ENCODE data around the gene FA2H.

The FA2H gene

GRCh38 chr16:74709441-74709877 is 65.2 kb downstream of the FA2H start:
- ChIA-PET POLR2A (no interaction called here), CTCF (interaction anchor here (0.8 to 6.9 kb wide), 11 partner anchors 9 to 226 kb away, joined by 3 to 98 read pairs (median 5); partner anchors contain the start of gene MLKL)
- no peak overlapping the region for H3K4me3 ChIP-seq (ENCODE audit: control insufficient read depth in 1 of 7, extremely low read depth in 1 of 7, insufficient read depth in 4 of 7, low read depth in 2 of 7, low read length in 6 of 7)
- peak; percentile 77 to 85 (median 77) for DNase-seq
- H3K27me3 ChIP-seq (replicated peaks in 2 of 5; ENCODE audit: control insufficient read depth in 4 of 5, insufficient read depth in 5 of 5, low read length in 4 of 5) = no peaks in the 10 kb centered on the region
- H3K36me3 ChIP-seq (ENCODE audit: control insufficient read depth in 4 of 4, insufficient read depth in 4 of 4, low read length in 3 of 4) = no peaks in the 10 kb centered on the region
- no peak overlapping the region for H3K27ac ChIP-seq (ENCODE audit: insufficient read depth in 1 of 2, low read depth in 1 of 2, low read length in 2 of 2, poor library complexity in 1 of 2, severe bottlenecking in 2 of 2)
- WGBS (ENCODE audit: insufficient coverage) = 4% methylated on average over 6 of the region's 6 CpGs
- peaks cover 0 to 4% (median 0%) of the 10 kb centered on the region in 4 experiments for H3K4me1 ChIP-seq (ENCODE audit: control extremely low read depth in 1 of 4, control insufficient read depth in 4 of 4, insufficient read depth in 4 of 4, low read length in 3 of 4)
- H3K9me3 ChIP-seq (ENCODE audit: control extremely low read depth in 1 of 5, control insufficient read depth in 4 of 5, insufficient read depth in 2 of 5, low read depth in 1 of 5, low read length in 4 of 5) = no peaks in the 10 kb centered on the region

DNA sequence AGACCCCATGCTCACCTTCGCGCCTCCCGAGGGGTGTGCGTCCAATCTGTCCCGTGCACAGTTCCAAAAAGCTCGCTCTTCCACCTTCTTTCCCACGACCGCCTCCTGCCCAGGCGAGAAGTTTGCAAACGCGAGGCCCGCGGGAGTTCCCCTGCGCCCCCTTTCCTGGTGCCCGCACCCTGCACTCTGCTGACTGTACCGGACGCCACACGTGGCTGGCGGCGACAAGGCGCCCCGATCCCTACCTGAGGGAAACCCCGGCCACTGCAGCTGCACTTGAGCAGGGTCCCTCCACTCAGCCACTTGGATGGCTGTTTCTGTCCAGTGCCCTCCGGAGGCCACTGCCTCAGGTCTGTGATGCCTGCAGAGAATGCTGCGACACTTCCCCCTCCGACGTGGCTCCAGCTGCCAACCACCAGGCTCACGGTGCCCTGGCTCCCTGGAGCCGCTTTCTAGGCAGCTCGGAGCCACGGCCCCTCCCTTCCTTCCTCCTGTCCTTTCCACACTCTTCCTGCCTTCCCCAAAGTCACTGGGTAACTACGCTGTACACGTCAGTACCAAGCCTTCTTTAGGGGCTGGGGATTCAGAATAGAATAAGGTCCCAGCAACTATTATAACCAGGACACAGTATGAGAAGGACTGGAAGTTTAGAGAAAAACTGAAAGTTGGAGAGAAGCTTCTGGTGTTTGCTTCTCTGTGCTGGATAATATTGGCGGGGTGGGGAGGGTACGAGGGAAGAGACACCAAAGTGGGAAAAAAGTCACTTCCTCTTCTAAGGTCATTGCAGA is 74.0 kb downstream of the FA2H start, which contains the start of gene MLKL:
MLKL (minus strand) TSS at position 425 of the 788 bp plus-strand sequence. CDS start 5,105 bp downstream, outside the sequence.
- ChIA-PET CTCF (interaction anchor here (0.6 to 4.9 kb wide), 6 partner anchors 10 to 568 kb away, joined by 3 to 22 read pairs (median 4); partner anchors contain the start of gene RFWD3), POLR2A (interaction anchor here (0.5 to 1.2 kb wide), 6 partner anchors 11 to 611 kb away, joined by 3 to 7 read pairs (median 4); no protein-coding TSS in a partner anchor)
- WGBS (ENCODE audit: insufficient coverage) = 0% methylated on average over 32 of the region's 35 CpGs
- Histone ChIP-seq H3K4me3 (ENCODE audit: control insufficient read depth in 1 of 7, extremely low read depth in 1 of 7, insufficient read depth in 4 of 7, low read depth in 2 of 7, low read length in 6 of 7) (peak within 1 kb of the TSS; percentile 55 to 97 (median 86)), H3K4me1 (ENCODE audit: control extremely low read depth in 1 of 4, control insufficient read depth in 4 of 4, insufficient read depth in 4 of 4, low read length in 3 of 4) (peaks cover 14 to 46% (median 33%) of the 10 kb centered on the region in 4 experiments), H3K27ac (ENCODE audit: insufficient read depth in 1 of 2, low read depth in 1 of 2, low read length in 2 of 2, poor library complexity in 1 of 2, severe bottlenecking in 2 of 2) (peak within 1 kb of the TSS; percentile 74 to 86), H3K36me3 (ENCODE audit: control insufficient read depth in 4 of 4, insufficient read depth in 4 of 4, low read length in 3 of 4) (peaks cover 0 to 5% (median 0%) of the 10 kb centered on the region in 4 experiments), H3K27me3 (replicated peaks in 2 of 5; ENCODE audit: control insufficient read depth in 4 of 5, insufficient read depth in 5 of 5, low read length in 4 of 5) (no peaks in the 10 kb centered on the region), H3K9me3 (ENCODE audit: control extremely low read depth in 1 of 5, control insufficient read depth in 4 of 5, insufficient read depth in 2 of 5, low read depth in 1 of 5, low read length in 4 of 5) (no peaks in the 10 kb centered on the region)
- DNase-seq = peak; percentile 64 to 90 (median 84)

DNA sequence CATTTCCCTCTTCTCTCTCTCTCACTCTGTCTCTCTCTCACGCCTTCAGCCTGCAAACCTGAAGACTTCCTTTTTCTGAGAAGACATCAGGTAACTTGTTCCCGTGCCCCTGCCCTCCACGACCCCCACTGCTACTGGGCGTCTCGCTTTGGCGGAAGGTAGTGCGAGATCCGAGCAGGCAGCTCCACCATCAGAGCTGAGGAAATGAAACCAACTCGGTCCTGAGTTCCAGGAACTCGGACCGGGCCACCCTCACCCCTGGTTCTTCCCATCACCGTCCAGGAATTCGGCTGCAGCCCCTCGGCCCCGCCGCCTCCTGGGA is 74.5 kb downstream of the FA2H start:
- ChIA-PET POLR2A (interaction anchor here (1.2 kb wide), 1 partner anchor 12 kb away, joined by 4 read pairs; no protein-coding TSS in a partner anchor), CTCF (interaction anchor here (0.6 to 4.9 kb wide), 3 partner anchors 11 to 569 kb away, joined by 3 to 22 read pairs (median 12); no protein-coding TSS in a partner anchor)
- Histone ChIP-seq H3K4me3 (ENCODE audit: control insufficient read depth in 1 of 7, extremely low read depth in 1 of 7, insufficient read depth in 4 of 7, low read depth in 2 of 7, low read length in 6 of 7) (peak overlapping the region; percentile 55 to 97 (median 86)), H3K27ac (ENCODE audit: insufficient read depth in 1 of 2, low read depth in 1 of 2, low read length in 2 of 2, poor library complexity in 1 of 2, severe bottlenecking in 2 of 2) (peak overlapping the region; percentile 64 to 86), H3K27me3 (replicated peaks in 2 of 5; ENCODE audit: control insufficient read depth in 4 of 5, insufficient read depth in 5 of 5, low read length in 4 of 5) (no peaks in the 10 kb centered on the region), H3K9me3 (ENCODE audit: control extremely low read depth in 1 of 5, control insufficient read depth in 4 of 5, insufficient read depth in 2 of 5, low read depth in 1 of 5, low read length in 4 of 5) (no peaks in the 10 kb centered on the region), H3K4me1 (ENCODE audit: control extremely low read depth in 1 of 4, control insufficient read depth in 4 of 4, insufficient read depth in 4 of 4, low read length in 3 of 4) (peaks cover 14 to 46% (median 33%) of the 10 kb centered on the region in 4 experiments), H3K36me3 (ENCODE audit: control insufficient read depth in 4 of 4, insufficient read depth in 4 of 4, low read length in 3 of 4) (peaks cover 2 to 10% (median 4%) of the 10 kb centered on the region in 4 experiments)
- WGBS (ENCODE audit: insufficient coverage) = 0% methylated on average over 16 of the region's 16 CpGs
- peak in 2 of 3 donors; percentile 48 to 59 for DNase-seq

DNA sequence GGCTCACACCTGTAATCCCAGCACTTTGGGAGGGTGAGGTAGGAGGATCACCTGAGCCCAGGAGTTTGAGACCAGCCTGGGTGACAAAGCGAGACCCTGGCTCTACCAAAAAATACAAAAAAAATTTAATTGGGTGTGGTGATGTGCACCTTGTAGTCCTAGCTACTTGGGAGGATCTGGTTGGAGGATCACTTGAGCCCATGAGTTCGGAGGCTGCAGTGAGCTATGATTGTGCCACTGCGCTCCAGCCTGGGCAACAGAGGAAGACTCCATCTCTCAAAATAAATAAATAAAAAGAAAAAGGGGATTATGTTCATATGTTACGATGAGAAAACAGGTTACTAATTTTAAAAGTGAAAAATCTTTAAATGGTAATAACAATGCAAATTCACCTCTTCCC is 75.0 kb downstream of the FA2H start:
- ChIA-PET POLR2A (no interaction called here), CTCF (interaction anchor here (0.7 to 4.9 kb wide), 2 partner anchors 9 to 11 kb away, joined by 4 to 22 read pairs; no protein-coding TSS in a partner anchor)
- Histone ChIP-seq H3K27me3 (replicated peaks in 2 of 5; ENCODE audit: control insufficient read depth in 4 of 5, insufficient read depth in 5 of 5, low read length in 4 of 5) (no peaks in the 10 kb centered on the region), H3K36me3 (ENCODE audit: control insufficient read depth in 4 of 4, insufficient read depth in 4 of 4, low read length in 3 of 4) (peaks cover 2 to 11% (median 6%) of the 10 kb centered on the region in 4 experiments), H3K4me3 (ENCODE audit: control insufficient read depth in 1 of 7, extremely low read depth in 1 of 7, insufficient read depth in 4 of 7, low read depth in 2 of 7, low read length in 6 of 7) (peak overlapping the region in 6 of 7 experiments; percentile 80 to 97 (median 88)), H3K4me1 (ENCODE audit: control extremely low read depth in 1 of 4, control insufficient read depth in 4 of 4, insufficient read depth in 4 of 4, low read length in 3 of 4) (peaks cover 14 to 46% (median 33%) of the 10 kb centered on the region in 4 experiments), H3K27ac (ENCODE audit: insufficient read depth in 1 of 2, low read depth in 1 of 2, low read length in 2 of 2, poor library complexity in 1 of 2, severe bottlenecking in 2 of 2) (peak overlapping the region; percentile 64 to 86), H3K9me3 (ENCODE audit: control extremely low read depth in 1 of 5, control insufficient read depth in 4 of 5, insufficient read depth in 2 of 5, low read depth in 1 of 5, low read length in 4 of 5) (no peaks in the 10 kb centered on the region)
- no peak for DNase-seq
- WGBS (ENCODE audit: insufficient coverage) = no CpG with 5 or more reads among the region's 4 CpGs

DNA sequence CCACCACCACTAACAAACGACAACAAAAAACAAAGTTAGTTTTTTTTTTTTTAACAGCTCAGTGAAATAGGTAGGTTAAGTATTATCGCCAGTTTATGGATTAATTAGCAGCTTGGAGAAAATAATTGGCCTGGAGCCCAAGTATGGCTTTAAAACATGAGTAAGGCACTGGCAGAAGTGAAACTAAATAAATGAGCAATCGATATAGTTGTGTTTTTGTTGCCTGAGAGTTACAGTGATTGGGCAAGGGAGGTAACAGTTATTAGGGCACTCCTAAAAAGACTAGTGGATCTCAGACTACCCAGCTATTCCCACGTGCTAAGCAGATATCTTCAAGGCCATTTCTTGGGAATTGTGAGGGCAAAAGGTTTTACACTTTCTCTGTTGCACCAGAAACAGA is 76.4 kb downstream of the FA2H start:
- POLR2A ChIA-PET = no interaction called here
- DNase-seq = no peak
- 51% methylated on average over 2 of the region's 4 CpGs for WGBS (ENCODE audit: insufficient coverage)
- H3K27me3 ChIP-seq (replicated peaks in 2 of 5; ENCODE audit: control insufficient read depth in 4 of 5, insufficient read depth in 5 of 5, low read length in 4 of 5) = no peaks in the 10 kb centered on the region
- no peaks in the 10 kb centered on the region for H3K9me3 ChIP-seq (ENCODE audit: control extremely low read depth in 1 of 5, control insufficient read depth in 4 of 5, insufficient read depth in 2 of 5, low read depth in 1 of 5, low read length in 4 of 5)
- H3K4me1 ChIP-seq (ENCODE audit: control extremely low read depth in 1 of 4, control insufficient read depth in 4 of 4, insufficient read depth in 4 of 4, low read length in 3 of 4) = peaks cover 14 to 46% (median 33%) of the 10 kb centered on the region in 4 experiments
- CTCF ChIA-PET = interaction anchor here (0.8 to 4.9 kb wide), 2 partner anchors 13 to 165 kb away, joined by 3 to 22 read pairs; no protein-coding TSS in a partner anchor
- peak overlapping the region in 4 of 7 experiments; percentile 5 to 84 (median 46) for H3K4me3 ChIP-seq (ENCODE audit: control insufficient read depth in 1 of 7, extremely low read depth in 1 of 7, insufficient read depth in 4 of 7, low read depth in 2 of 7, low read length in 6 of 7)
- peaks cover 2 to 19% (median 11%) of the 10 kb centered on the region in 4 experiments for H3K36me3 ChIP-seq (ENCODE audit: control insufficient read depth in 4 of 4, insufficient read depth in 4 of 4, low read length in 3 of 4)
- H3K27ac ChIP-seq (ENCODE audit: insufficient read depth in 1 of 2, low read depth in 1 of 2, low read length in 2 of 2, poor library complexity in 1 of 2, severe bottlenecking in 2 of 2) = no peak overlapping the region

GRCh38 chr16:74695450-74696422 is 78.9 kb downstream of the FA2H start:
- CTCF ChIA-PET = interaction anchor here (0.6 kb wide), 1 partner anchor 464 kb away, joined by 3 read pairs; no protein-coding TSS in a partner anchor
- no peaks in the 10 kb centered on the region for H3K9me3 ChIP-seq (ENCODE audit: control extremely low read depth in 1 of 5, control insufficient read depth in 4 of 5, insufficient read depth in 2 of 5, low read depth in 1 of 5, low read length in 4 of 5)
- WGBS (ENCODE audit: insufficient coverage) = 61% methylated on average over 11 of the region's 19 CpGs
- peak overlapping the region in 6 of 7 experiments; percentile 21 to 78 (median 43) for H3K4me3 ChIP-seq (ENCODE audit: control insufficient read depth in 1 of 7, extremely low read depth in 1 of 7, insufficient read depth in 4 of 7, low read depth in 2 of 7, low read length in 6 of 7)
- H3K4me1 ChIP-seq (ENCODE audit: control extremely low read depth in 1 of 4, control insufficient read depth in 4 of 4, insufficient read depth in 4 of 4, low read length in 3 of 4) = peaks cover 10 to 31% (median 22%) of the 10 kb centered on the region in 4 experiments
- POLR2A ChIA-PET = no interaction called here
- H3K27me3 ChIP-seq (replicated peaks in 2 of 5; ENCODE audit: control insufficient read depth in 4 of 5, insufficient read depth in 5 of 5, low read length in 4 of 5) = no peaks in the 10 kb centered on the region
- DNase-seq = peak; percentile 87 to 91 (median 91)
- peak overlapping the region in 1 of 2 experiments; percentile 29 for H3K27ac ChIP-seq (ENCODE audit: insufficient read depth in 1 of 2, low read depth in 1 of 2, low read length in 2 of 2, poor library complexity in 1 of 2, severe bottlenecking in 2 of 2)
- H3K36me3 ChIP-seq (ENCODE audit: control insufficient read depth in 4 of 4, insufficient read depth in 4 of 4, low read length in 3 of 4) = peaks cover 6 to 41% (median 26%) of the 10 kb centered on the region in 4 experiments
